Ovary (tissue), 3 donors: ENCODE data around the gene RELL2.

ENCODE experiments used
- POLR2A ChIP-seq: fragments of 450-650 bp; IDR thresholded peaks from one replicate; pipeline ENCODE4 v1.6.1; 2017; ENCODE audit warnings: antibody characterized with exemption, mild to moderate bottlenecking, moderate library complexity
- TF ChIP-seq, protein P1 (sequence below), 3 donors: fragments of 450-650 bp in 2 of 3; fragments of 200-600 bp in 1 of 3; IDR thresholded peaks; one replicate each; pipeline versions ENCODE4 v1.5.1 to v1.8.0; 2016 to 2022; ENCODE audit warnings: antibody characterized with exemption in 3 of 3, mild to moderate bottlenecking in 1 of 3
- donor health status: DM: no; HTN: no; CAD: no.

DNA sequence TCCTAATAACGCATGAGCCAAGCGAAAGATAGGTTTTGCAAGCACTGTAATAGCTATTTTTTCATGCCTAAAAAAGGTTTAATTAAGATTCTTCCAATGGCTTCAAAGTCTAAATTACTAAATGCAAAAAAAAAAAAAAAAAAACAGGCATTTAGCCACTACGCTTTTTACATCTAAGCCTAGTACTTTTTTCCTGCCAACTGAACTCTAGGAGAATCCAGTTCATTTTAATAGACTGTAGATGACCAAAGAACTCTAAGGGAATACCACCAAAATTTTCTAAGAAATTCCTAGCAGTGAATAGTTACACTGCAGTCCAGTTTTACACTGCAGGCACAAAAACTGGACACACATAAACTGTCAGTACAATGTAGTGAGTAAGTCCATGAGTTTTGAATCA is 27.8 kb upstream of the RELL2 start:
- TF ChIP-seq, protein P1, sequence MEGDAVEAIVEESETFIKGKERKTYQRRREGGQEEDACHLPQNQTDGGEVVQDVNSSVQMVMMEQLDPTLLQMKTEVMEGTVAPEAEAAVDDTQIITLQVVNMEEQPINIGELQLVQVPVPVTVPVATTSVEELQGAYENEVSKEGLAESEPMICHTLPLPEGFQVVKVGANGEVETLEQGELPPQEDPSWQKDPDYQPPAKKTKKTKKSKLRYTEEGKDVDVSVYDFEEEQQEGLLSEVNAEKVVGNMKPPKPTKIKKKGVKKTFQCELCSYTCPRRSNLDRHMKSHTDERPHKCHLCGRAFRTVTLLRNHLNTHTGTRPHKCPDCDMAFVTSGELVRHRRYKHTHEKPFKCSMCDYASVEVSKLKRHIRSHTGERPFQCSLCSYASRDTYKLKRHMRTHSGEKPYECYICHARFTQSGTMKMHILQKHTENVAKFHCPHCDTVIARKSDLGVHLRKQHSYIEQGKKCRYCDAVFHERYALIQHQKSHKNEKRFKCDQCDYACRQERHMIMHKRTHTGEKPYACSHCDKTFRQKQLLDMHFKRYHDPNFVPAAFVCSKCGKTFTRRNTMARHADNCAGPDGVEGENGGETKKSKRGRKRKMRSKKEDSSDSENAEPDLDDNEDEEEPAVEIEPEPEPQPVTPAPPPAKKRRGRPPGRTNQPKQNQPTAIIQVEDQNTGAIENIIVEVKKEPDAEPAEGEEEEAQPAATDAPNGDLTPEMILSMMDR (IDR thresholded peaks at IDR 0.05) = no peak
- no peak for TF ChIP-seq POLR2A
